Measurements from ENCODE around the gene LRTM2.

The LRTM2 gene

DNA sequence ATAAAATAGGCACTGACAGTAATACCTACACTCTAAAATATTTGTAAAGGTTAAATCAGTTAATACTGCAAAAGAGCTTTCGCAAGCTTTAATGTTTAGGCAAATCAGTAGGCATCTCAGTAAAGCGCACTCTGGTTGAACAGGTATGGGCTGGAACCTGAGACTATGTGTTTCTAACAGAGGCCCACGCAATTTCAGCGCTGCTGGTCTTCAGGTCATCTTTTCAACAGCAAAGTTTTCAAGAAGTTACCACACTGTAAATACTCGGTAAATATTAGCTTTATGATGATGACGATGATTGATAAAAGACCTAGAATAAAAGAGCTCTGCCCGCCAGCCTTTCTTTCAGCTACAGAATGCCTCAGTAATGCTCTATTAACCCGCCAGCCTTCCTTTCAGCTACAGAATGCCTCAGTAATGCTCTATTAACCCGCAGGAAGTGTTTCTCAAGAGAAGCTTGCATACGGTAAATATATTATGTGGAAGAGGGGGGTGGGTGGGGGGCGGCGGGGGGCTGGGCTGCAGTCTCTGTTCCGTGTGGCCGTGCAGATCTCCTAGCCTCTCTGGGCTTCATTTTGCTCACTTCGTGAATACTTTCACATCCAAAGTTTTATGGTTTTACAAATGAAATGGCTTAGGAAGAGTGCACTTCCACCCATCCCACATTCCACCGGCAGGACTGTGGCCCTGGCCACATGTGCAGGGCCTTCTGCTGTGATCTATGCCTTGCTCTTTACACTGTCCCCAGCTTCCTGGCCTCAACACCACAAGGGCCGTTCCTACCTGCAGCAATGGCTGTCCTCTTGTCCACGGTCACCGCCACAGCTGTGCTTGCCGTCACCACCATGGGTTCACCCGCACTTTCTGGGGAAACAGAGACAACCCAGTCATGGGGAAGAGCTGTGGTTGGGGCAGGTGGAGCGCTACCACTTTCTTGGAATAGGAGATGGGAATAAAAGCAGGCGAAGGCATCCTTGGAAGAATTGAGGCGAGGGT is 19.9 kb downstream of the LRTM2 start:
- in situ Hi-C loops (cut with HindIII; ENCODE audit: low sequenced_read_pairs), result loop anchor here (5.0 kb wide), 1 partner anchor 87 kb away; no protein-coding TSS in a partner anchor

DNA sequence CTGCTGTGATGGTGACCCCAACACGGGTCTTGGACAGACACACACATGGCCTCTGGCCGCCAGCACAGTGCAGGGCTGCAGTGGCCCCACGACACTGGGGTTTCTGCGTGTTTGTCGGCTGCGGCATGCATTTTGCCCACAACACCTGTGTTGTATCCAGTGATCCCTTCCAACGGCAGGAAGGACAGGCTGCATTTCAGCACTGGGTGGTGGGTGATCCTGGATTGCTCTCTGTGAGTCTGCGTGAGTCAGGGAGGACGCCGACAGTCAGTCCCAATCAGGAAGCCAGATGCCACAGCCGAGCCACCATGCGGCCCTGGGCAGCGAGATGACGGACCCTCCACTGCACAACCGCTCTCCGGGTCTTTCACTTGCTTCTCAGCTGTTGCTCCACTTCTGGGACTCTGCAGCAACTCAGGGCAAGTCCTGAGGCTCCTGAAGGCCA is 20.6 kb downstream of the LRTM2 start:
- in situ Hi-C loops (cut with HindIII; ENCODE audit: low sequenced_read_pairs), result no loop called here

DNA sequence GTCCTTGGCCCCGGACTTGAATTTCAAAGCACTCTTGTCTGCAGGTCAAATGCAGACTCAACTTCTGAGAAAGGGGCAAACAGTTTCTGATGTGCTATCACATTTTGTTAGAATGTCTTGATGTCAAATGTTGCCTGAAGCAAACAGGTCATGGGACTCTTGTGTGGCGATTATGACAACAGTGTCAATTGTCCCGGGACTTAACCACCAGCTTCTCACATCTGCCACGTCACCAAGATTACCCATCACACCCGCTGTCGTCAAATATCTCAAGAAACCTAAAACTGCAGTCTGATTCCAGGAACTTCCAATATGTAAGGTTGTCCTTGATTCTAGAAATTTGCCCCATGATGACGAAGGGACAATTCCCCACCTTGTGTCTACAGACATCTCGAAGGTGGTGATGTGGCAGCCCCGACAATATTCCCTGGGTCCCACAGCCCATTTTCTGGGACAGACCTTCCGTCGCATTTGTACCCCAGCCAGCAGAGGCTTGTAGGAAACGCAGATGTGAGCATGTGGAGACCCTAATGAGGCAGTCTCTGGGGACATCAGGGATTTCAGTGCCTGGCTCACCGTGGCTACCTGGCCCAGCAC is 21.3 kb downstream of the LRTM2 start:
- in situ Hi-C loops (cut with HindIII; ENCODE audit: low sequenced_read_pairs), result no loop called here

DNA sequence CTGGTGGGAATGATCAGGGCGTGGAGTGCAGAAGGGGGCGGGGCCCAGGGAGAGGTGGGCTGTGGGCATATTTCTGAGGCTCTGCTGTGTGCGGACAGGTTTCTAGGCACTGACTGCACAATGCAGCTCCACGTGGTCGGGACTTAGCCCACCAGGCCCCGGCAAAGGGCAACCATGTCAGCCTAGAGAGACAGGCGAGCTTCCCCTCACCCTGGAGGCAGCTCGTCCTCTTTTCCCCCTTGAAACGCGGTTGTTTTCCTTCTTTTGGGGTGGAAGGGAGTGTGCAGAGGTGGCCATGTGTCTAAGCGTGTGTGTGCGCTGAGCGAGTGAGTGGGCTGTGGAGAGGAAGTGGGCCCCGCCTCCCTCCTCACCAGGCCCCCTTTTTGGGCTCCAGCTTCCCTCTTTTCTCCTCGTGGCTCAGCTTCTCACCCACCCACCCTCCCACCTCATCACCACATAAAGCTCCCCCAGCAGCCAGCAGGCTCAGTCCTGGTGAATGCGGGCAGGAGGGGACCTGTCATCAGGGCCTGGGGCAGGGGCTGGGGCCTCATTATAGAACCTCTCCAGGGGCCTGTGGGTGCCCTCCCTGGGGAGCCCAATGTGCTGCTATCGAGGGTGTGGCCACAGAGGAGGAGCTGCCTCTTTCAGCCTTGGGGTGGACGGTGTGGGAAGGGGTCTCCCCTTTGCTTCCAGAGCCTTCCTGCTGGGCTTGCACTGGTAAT is 22.0 kb downstream of the LRTM2 start:
- in situ Hi-C loops (cut with HindIII; ENCODE audit: low sequenced_read_pairs), result no loop called here

DNA sequence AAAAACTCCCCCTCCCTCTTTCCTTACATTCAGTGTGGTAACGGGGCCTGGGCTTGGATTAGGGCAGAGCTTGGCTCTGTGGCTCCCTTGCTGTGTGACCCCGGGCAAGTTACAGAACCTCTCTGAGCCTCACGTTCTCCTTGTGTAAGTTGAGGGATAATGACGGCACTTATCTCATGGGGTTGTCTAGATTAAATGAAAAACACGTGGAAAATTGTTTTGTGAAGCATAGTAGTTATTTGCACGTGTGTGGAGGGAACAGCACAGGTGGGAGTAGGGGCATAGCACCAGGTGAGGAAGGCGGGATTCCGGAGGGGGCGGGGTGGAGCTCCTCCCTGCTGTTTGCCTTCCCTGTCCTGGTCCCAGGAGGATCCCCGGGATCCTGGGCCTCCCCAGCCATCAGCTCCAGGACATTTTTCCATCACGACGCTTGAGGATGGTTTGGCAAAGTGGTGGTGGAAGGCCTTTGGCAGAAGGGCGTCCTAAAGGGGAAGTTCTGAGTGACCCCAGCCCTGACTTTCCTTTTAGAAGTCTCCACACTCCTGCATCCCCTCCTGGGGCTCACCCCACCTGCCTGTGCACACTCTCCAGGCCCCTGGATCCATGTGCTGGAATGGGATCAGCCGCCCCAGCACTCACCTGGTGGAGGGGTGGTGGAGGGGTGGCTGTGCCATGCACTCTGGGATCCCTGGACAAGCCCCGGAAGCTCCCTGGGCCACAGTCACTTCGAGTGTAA is 22.7 kb downstream of the LRTM2 start:
- in situ Hi-C loops (cut with HindIII; ENCODE audit: low sequenced_read_pairs), result no loop called here

DNA sequence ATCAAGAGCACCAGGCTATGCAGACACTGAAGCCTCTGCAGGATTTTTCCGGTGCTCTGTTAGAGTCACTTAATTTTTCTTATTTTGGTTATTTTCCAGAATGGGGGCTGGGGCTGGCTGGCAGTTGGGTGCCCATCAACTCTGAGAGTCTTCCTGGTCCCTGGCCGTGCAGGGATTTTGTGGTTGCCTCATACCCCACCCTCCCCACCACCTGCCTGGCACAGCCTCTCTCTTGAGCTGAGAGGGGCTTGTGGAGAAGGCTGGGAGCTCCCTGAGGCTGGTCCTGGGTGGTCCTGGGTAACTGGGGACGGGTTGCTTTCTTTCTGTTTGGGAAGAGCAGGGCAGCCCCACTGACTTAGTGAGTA is 23.3 kb downstream of the LRTM2 start:
- in situ Hi-C loops (cut with HindIII; ENCODE audit: low sequenced_read_pairs), result no loop called here

DNA sequence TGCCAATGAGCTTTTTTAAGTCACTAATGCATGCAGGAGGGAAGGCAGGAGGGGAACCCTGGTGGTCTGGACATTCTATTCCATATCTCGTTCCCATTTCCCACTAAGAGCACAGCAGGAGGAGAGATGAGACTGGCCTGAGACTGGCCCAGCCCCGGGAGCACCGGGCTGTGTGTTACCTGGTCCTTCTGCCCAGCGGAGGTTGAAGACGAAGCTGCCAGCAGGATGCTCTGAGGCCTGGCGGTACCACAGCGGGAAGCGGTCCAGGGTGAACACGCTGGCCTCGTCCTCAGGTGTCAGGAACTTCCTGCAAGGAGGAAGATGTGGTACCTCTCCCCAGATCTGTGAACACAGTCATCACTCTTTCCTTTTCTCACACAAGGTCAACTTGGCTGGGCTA is 23.9 kb downstream of the LRTM2 start:
- in situ Hi-C loops (cut with HindIII; ENCODE audit: low sequenced_read_pairs), result no loop called here

DNA sequence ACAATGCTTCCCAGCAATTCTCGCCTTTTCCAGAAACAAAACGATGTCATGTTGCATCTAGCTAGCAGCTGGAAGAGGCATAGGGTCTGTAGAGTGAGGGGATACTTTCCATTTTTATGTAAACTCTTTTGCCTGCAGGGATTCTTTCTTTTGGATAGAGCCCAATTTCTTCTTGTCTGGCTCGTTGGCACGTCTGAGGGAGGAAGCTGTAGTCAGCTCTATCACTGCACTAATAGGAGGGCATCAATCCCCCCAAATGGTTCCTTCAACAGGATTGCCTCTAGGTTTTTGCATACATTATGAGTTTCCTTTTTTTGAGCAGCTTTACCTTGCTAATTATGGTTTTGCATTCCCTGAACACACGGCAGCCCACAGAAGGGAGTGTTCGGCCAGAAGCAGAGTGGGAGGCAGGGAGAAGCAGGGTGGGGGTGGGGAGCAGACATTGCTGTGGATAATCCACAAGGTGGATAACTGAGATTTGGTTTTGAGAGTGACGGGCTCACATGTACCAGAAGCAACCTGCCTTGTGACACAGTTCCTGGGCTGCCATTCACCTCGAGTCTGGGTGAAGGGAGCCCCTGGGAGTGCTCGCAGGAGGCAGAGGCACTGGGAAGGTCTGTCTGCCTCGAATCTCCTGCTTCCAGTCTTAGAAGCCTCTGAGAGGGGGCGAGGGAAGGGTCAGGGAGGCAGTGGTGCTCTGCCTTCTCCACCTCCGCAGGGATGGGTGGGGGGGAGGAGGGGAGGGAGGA is 24.5 kb downstream of the LRTM2 start:
- in situ Hi-C loops (cut with HindIII; ENCODE audit: low sequenced_read_pairs), result no loop called here

DNA sequence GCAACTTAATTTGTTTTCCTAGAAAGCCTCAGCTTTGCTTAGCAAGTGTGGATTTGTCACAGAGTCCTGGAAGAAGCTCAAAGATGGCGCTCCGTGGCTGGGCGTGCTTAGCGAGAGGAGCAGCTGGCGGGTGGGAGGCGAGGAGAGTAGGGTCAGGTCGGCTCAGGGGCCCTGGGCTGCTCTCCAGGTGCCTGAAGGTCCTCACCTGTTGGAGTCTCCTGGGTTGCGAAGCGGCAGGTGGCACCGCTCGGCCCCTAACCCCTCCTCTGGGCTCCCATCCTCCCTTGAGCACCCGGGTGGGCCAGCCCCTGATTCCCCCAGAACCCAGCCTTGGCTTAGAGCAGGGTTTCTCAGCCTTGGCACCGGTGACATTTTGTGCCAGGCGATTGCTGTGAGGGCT is 25.1 kb downstream of the LRTM2 start:
- in situ Hi-C loops (cut with HindIII; ENCODE audit: low sequenced_read_pairs), result no loop called here

DNA sequence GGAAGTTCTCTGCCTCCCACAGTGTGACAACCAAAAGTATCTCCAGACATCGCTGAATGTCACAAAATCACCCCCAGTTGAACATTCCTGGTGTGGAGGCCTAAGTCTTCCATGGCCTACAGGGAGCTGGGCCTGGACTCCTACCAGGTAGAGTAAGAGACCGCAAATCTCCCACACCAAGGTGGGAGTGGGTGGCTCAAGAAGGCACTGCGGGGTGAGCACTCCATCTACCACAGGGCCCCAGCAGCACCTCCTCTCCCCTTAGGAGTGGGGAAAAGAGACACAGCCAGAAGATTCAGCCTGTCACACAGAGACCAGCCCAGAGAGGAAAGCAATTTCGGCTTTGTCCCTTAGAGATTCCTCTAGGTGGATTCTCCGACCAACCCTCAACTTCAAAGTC is 25.5 kb downstream of the LRTM2 start:
- in situ Hi-C loops (cut with HindIII; ENCODE audit: low sequenced_read_pairs), result no loop called here

DNA sequence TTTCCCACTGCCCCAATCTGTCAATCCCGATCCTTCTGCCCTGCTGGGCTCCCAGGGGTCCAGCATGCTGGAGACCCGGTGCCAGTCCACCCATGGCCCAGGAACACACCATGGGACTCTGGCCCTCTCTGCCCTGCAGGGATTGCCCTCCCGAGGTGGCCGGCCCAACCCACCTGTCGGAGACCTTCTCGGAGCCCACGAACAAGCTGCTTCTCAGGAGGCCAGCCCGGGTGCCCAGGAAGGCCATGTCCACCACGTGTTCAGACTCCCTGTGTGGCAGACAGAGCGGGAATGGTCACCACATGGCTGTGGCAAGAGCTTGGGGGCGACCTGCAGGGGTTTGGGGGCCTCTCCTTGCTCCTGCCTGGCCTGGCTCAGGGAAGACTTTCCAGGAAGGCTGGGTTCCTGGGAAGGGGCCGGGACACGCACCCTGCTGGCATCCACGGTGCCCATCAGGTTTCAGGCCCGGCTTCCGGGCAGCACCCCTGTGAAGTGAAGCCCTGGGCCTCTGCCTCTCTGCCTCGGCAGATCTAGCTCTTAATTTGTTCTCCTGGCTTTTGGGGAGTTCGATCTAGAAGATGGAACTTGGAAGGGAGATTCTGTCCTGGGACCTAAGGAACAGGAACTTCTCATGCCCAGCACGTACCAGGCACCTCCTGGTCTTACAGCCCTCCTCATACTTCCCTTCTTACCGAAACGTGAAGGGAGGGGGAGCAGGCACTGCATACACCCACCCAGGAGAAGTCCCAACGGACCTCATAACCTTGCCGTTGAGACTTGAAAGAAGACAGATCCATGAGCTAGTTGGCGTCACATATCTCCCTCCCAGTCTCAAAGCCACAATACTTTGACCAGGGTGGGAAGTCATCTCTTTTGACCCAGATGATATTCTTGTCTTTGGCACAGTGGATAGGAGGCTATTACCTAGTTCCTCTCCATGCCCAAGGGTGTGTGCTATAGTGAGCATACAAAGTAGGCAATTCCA is 26.3 kb downstream of the LRTM2 start:
- in situ Hi-C loops (cut with HindIII; ENCODE audit: low sequenced_read_pairs), result no loop called here

DNA sequence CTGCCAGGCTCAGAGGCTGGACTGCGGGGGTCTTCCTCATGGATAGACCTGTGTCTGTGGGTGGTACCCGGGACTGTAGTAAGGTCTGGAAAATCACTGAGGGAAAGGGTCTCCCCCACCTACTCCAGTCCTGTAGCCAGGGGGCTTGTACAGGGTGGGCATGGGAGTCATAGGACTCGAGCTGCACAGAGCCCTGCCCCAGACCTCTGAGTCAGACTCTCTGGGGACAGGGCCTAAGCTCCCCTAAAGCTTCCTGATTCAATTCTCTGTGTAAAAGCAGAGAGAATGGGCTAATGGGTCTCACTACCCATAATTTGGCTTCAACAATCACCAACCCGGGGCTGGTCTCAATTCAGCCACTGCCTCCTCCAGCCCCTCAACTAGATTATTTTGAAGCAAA is 27.0 kb downstream of the LRTM2 start:
- in situ Hi-C loops (cut with HindIII; ENCODE audit: low sequenced_read_pairs), result no loop called here

DNA sequence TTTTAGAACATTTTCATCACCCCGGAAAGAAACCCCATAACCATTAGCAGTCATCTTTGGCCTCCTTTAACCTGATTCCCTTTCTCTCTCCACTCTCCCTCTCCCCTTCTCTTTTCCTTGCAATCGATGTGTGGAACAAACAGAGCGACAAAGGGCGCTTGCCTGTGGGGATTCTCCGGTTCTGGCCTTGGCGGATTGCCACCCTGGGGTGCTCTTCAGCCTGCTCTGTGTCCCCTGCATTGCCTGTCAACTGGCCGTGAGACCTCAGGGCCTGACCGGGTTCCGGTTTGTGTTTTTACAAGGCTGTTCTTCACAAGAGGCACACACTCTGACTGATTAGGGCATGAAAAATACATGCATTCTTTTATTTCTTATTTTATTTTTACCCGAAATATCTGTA is 27.8 kb downstream of the LRTM2 start:
- in situ Hi-C loops (cut with HindIII; ENCODE audit: low sequenced_read_pairs), result no loop called here

DNA sequence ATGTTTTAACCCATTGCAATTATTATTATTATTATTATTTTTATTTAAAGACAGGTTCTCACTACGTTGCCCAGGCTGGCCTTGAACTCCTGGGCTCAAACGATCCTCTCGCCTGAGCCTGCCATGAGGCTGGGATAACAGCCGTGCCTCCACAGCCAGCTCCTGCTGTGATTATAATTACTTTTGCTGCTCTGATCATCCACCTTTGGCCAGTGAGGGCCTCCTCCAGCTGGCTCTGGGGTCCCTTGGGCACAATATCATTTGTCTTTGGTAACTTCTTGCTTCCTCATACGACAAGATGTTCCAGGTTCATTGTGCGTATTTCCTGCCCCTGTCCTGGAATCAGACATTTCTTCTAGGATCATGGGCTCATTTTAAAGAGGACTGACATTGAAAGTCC is 28.4 kb downstream of the LRTM2 start:
- in situ Hi-C loops (cut with HindIII; ENCODE audit: low sequenced_read_pairs), result no loop called here

DNA sequence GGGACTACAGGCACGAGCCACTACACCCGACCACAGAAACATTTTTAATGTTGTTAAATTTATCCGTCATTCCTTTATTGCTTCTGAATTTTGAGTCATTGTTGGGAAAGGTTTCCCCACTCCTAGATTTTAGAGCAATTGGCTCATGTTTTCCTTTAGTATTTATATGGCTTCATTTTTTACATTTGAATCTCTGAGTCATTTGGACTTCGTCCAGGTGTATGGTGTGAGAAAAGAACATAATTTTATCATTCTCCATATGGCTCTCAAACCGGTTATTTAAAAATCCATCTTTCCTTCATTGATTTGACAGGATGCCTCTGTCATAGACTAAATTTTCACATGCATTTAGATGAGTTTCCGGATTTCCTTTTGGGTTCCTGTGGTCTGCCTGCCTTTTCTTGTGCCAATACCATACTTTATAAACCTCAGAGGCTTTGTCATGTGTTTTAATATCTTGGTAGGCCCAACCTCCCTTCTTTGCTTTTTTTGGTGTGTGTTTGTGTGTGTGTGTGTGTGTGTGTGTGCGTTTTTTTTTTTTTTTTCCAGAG is 30.9 kb downstream of the LRTM2 start:
- in situ Hi-C loops (cut with HindIII; ENCODE audit: low sequenced_read_pairs), result no loop called here

DNA sequence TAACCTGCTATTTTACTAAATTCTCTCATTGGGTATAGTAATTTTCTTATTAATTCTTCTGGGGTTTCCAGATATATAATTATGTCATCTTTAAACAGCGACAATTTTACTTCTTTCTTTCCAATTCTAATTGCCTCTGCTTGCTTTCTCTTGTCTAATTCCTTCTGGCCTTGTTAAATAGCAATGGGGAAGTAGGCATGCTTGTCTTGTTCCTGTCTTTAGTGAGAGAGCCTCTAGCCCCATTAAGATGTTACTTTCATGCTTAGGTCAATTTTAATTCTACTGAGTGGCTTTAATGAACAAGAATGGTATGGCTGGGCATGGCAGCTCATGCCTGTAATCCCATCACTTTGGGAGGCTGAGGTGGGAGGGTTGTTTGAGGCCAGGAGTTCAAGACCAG is 31.7 kb downstream of the LRTM2 start:
- in situ Hi-C loops (cut with HindIII; ENCODE audit: low sequenced_read_pairs), result no loop called here

DNA sequence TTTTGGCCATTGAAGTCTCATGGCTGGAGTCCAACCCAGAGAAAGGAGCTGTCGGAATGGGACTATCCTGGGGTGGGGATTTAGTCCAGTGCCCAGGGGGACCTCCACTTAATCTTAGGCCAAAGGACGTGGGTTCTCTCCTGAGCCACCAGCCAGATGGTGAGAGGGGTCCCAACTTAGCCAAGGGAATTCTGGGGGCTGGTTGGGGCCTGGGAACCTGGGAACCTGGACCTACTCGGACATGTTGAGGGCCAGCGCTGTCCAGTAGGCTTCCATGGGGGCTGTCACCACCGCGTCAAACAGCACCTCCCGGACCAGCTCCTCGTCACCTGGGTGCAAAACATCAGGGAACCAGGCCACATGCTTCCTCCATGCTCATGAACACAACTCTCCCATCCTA is 33.4 kb downstream of the LRTM2 start:
- in situ Hi-C loops (cut with HindIII; ENCODE audit: low sequenced_read_pairs), result no loop called here

DNA sequence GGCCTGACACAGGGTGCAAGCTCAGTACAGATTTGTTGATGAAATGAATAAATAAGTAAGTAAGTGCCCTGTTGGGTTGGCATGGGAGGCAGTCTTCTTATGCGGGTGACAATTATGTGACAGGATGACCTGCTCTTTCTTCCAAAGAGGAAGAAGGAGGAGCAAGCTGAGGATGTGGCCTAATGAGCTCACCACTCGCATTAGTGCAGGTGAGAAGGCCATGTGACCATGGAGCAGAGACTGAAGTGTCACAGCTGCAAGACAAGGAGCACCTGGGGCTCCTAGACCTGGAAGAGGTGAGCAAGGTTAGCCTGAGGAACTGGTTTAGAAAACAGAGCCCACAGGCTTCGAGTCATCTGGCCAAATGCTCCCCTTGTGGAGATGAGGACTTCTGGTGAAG is 34.9 kb downstream of the LRTM2 start:
- in situ Hi-C loops (cut with HindIII; ENCODE audit: low sequenced_read_pairs), result no loop called here

DNA sequence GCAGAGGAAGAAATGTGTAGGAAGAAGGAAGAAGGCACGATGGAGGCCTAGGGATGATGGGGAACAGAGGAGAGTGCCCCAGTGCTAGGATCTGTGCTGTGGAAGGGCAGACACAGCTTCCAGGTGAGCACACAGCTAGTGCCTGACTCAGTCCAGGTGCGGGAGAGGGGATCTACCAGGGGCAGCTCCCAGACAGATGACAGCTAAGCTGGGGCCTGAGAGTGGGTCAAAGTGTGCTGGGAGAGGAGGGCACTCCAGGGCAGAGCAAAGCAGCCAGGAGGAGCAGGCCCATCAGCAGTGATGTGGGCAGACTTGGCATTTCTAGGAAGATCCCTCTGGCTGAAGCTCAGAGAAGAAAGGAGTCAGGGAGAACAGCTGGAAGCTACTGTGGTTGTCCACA is 36.7 kb downstream of the LRTM2 start:
- in situ Hi-C loops (cut with HindIII; ENCODE audit: low sequenced_read_pairs), result no loop called here
